Gastrocnemius medialis (tissue), 4 donors: ENCODE measurements around the gene TICAM1.

Experiments used
- POLR2A ChIP-seq, 2 donors: fragments of 450-650 bp; IDR thresholded peaks; one replicate each; pipeline ENCODE4 v1.6.1; 2017; ENCODE audit warnings: antibody characterized with exemption in 2 of 2, mild to moderate bottlenecking in 2 of 2, moderate library complexity in 2 of 2
- TF ChIP-seq, protein P1 (sequence below), 5 experiments: fragments of 450-650 bp in 3 of 5; fragments of 200-600 bp in 2 of 5; sonication (generic) in 2 of 5; IDR thresholded peaks in 4 of 5; conservative IDR thresholded peaks in 1 of 5; 1 replicate in 4 of 5; 2 replicates in 1 of 5; pipeline ENCODE4 v1.5.1; 2016 to 2019; ENCODE audit warnings: antibody characterized with exemption in 5 of 5, mild to moderate bottlenecking in 3 of 5, moderate library complexity in 3 of 5

- TF ChIP-seq POLR2A (IDR thresholded peaks at IDR 0.05), result peak; percentile 82 to 83
- TF ChIP-seq, protein P1, sequence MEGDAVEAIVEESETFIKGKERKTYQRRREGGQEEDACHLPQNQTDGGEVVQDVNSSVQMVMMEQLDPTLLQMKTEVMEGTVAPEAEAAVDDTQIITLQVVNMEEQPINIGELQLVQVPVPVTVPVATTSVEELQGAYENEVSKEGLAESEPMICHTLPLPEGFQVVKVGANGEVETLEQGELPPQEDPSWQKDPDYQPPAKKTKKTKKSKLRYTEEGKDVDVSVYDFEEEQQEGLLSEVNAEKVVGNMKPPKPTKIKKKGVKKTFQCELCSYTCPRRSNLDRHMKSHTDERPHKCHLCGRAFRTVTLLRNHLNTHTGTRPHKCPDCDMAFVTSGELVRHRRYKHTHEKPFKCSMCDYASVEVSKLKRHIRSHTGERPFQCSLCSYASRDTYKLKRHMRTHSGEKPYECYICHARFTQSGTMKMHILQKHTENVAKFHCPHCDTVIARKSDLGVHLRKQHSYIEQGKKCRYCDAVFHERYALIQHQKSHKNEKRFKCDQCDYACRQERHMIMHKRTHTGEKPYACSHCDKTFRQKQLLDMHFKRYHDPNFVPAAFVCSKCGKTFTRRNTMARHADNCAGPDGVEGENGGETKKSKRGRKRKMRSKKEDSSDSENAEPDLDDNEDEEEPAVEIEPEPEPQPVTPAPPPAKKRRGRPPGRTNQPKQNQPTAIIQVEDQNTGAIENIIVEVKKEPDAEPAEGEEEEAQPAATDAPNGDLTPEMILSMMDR (IDR thresholded peaks at IDR 0.05 in 4 of 5, conservative IDR thresholded peaks at IDR 0.05 in 1 of 5), result peak in 4 of 5 experiments; percentile 10 to 35 (median 20)
These were observed at the start of gene TICAM1 for GRCh38 chr19:4831304-4831978.
